MV-4-11 (cell line): ENCODE data around the gene CTBS.
"Not testable (repeated sequence)": the region's sequence is repeated elsewhere in the genome, so short reads cannot be mapped to it uniquely, and the experiment has no call there.

Experiments
- DNase-seq: peaks from one replicate; lab custom pipeline; 2025; lab: John Stamatoyannopoulos, UW

The CTBS gene

GRCh38 chr1:84584126-84584525 is 9.9 kb upstream of the CTBS start:
- no peak for DNase-seq

- no peak for DNase-seq
Observed at GRCh38 chr1:84583648-84584047, 9.4 kb upstream of the CTBS start.

GRCh38 chr1:84582802-84583587 is 8.8 kb upstream of the CTBS start:
- DNase-seq = no peak

- DNase-seq = no peak
Observed at GRCh38 chr1:84581648-84582047, 7.4 kb upstream of the CTBS start.

- DNase-seq = no peak
Observed at GRCh38 chr1:84574936-84575335, 696 bp upstream of the CTBS start.

GRCh38 chr1:84573481-84573966 is 716 bp downstream of the CTBS start:
- DNase-seq = no peak

GRCh38 chr1:84571150-84571535 is 3.1 kb downstream of the CTBS start:
- no peak for DNase-seq

- no peak for DNase-seq
Observed at GRCh38 chr1:84570436-84571149, 3.6 kb downstream of the CTBS start.

- DNase-seq = no peak
Observed at GRCh38 chr1:84569216-84569615, 5.0 kb downstream of the CTBS start.

- DNase-seq = no peak
Observed at GRCh38 chr1:84550826-84551225, 23.4 kb downstream of the CTBS start.

GRCh38 chr1:84541679-84542078 is 32.6 kb downstream of the CTBS start:
- DNase-seq = no peak

GRCh38 chr1:84540759-84541158 is 33.5 kb downstream of the CTBS start:
- no peak for DNase-seq

- DNase-seq = no peak
Observed at GRCh38 chr1:84539972-84540371, 34.3 kb downstream of the CTBS start.

- DNase-seq = no peak
Observed at GRCh38 chr1:84538599-84538998, 35.6 kb downstream of the CTBS start.

GRCh38 chr1:84525779-84526178 is 48.5 kb downstream of the CTBS start:
- DNase-seq = no peak

- no peak for DNase-seq
Observed at GRCh38 chr1:84524590-84524989, 49.6 kb downstream of the CTBS start.

GRCh38 chr1:84510668-84511067 is 63.6 kb downstream of the CTBS start:
- no peak for DNase-seq

- no peak for DNase-seq
Observed at GRCh38 chr1:84510165-84510564, 64.1 kb downstream of the CTBS start.

GRCh38 chr1:84509029-84509428 is 65.2 kb downstream of the CTBS start:
- no peak for DNase-seq

- no peak for DNase-seq
Observed at GRCh38 chr1:84508510-84508909, 65.7 kb downstream of the CTBS start.

GRCh38 chr1:84507887-84508286 is 66.4 kb downstream of the CTBS start:
- DNase-seq = not testable (repeated sequence)

GRCh38 chr1:84506729-84507453 is 67.3 kb downstream of the CTBS start:
- DNase-seq = no peak
